ENCODE data around the gene SH3BGRL2.
"Not testable (repeated sequence)": the region's sequence is repeated elsewhere in the genome, so short reads cannot be mapped to it uniquely, and the experiment has no call there.

SH3BGRL2 gene

GRCh38 chr6:79648328-79648727 is 17.2 kb downstream of the SH3BGRL2 start:
- no peaks in the 10 kb centered on the region for H3K36me3 ChIP-seq (ENCODE audit: insufficient read depth, low read length)
- no peaks in the 10 kb centered on the region for H3K9me3 ChIP-seq (ENCODE audit: low read depth, low read length)
- no peak for TF ChIP-seq FOXP2 (optimal IDR thresholded peaks at IDR 0.05; ENCODE audit: control extremely low read depth, extremely low read length, insufficient read depth)
- no peak for TF ChIP-seq POLR2AphosphoS5 (IDR thresholded peaks at IDR 0.05; ENCODE audit: borderline replicate concordance, low read depth, low read length)
- TF ChIP-seq EZH2 (IDR thresholded peaks at IDR 0.05), result no peak
- DNase-seq (ENCODE audit: low read depth, low spot score), result no peak
- no peak overlapping the region for H3K9ac ChIP-seq (ENCODE audit: insufficient read length)
- no peak overlapping the region for H3K27ac ChIP-seq
- H3K4me3 ChIP-seq, result no peak overlapping the region

GRCh38 chr6:79649016-79649415 is 17.9 kb downstream of the SH3BGRL2 start:
- H3K4me3 ChIP-seq, result no peak overlapping the region
- no peak overlapping the region for H3K27ac ChIP-seq
- no peaks in the 10 kb centered on the region for H3K36me3 ChIP-seq (ENCODE audit: insufficient read depth, low read length)
- TF ChIP-seq FOXP2 (optimal IDR thresholded peaks at IDR 0.05; ENCODE audit: control extremely low read depth, extremely low read length, insufficient read depth) (no peak), EZH2 (IDR thresholded peaks at IDR 0.05) (no peak), POLR2AphosphoS5 (IDR thresholded peaks at IDR 0.05; ENCODE audit: borderline replicate concordance, low read depth, low read length) (no peak)
- no peak overlapping the region for H3K9ac ChIP-seq (ENCODE audit: insufficient read length)
- no peaks in the 10 kb centered on the region for H3K9me3 ChIP-seq (ENCODE audit: low read depth, low read length)
- no peak for DNase-seq (ENCODE audit: low read depth, low spot score)

GRCh38 chr6:79650950-79651349 is 19.8 kb downstream of the SH3BGRL2 start:
- no peak for TF ChIP-seq FOXP2 (optimal IDR thresholded peaks at IDR 0.05; ENCODE audit: control extremely low read depth, extremely low read length, insufficient read depth)
- TF ChIP-seq POLR2AphosphoS5 (IDR thresholded peaks at IDR 0.05; ENCODE audit: borderline replicate concordance, low read depth, low read length), result 0 out of 2 replicates have a peak, but pooled peaks have one; percentile 40
- TF ChIP-seq EZH2 (IDR thresholded peaks at IDR 0.05), result no peak
- Histone ChIP-seq H3K4me3 (peak overlapping the region; percentile 14; the same call in 1 of the 2 replicates), H3K9ac (ENCODE audit: insufficient read length) (no peak overlapping the region), H3K36me3 (ENCODE audit: insufficient read depth, low read length) (no peaks in the 10 kb centered on the region), H3K27ac (no peak overlapping the region), H3K9me3 (ENCODE audit: low read depth, low read length) (no peaks in the 10 kb centered on the region)
- DNase-seq (ENCODE audit: low read depth, low spot score), result no peak

GRCh38 chr6:79656134-79656533 is 25.0 kb downstream of the SH3BGRL2 start:
- H3K36me3 ChIP-seq (ENCODE audit: insufficient read depth, low read length), result no peaks in the 10 kb centered on the region
- no peak overlapping the region for H3K27ac ChIP-seq
- DNase-seq (ENCODE audit: low read depth, low spot score), result no peak
- no peaks in the 10 kb centered on the region for H3K9me3 ChIP-seq (ENCODE audit: low read depth, low read length)
- no peak overlapping the region for H3K9ac ChIP-seq (ENCODE audit: insufficient read length)
- no peak overlapping the region for H3K4me3 ChIP-seq
- TF ChIP-seq POLR2AphosphoS5 (IDR thresholded peaks at IDR 0.05; ENCODE audit: borderline replicate concordance, low read depth, low read length) (no peak), EZH2 (IDR thresholded peaks at IDR 0.05) (no peak), FOXP2 (optimal IDR thresholded peaks at IDR 0.05; ENCODE audit: control extremely low read depth, extremely low read length, insufficient read depth) (no peak)

- Histone ChIP-seq H3K36me3 (ENCODE audit: insufficient read depth, low read length) (no peaks in the 10 kb centered on the region), H3K9me3 (ENCODE audit: low read depth, low read length) (no peaks in the 10 kb centered on the region), H3K9ac (ENCODE audit: insufficient read length) (no peak overlapping the region), H3K27ac (no peak overlapping the region), H3K4me3 (no peak overlapping the region)
- no peak for TF ChIP-seq EZH2 (IDR thresholded peaks at IDR 0.05)
- no peak for DNase-seq (ENCODE audit: low read depth, low spot score)
Measured at GRCh38 chr6:79657238-79657637, 26.1 kb downstream of the SH3BGRL2 start.

- H3K36me3 ChIP-seq (ENCODE audit: insufficient read depth, low read length); H3K9me3 ChIP-seq (ENCODE audit: low read depth, low read length); DNase-seq (ENCODE audit: low read depth, low spot score); H3K4me3 ChIP-seq; H3K9ac ChIP-seq (ENCODE audit: insufficient read length); H3K27ac ChIP-seq: not testable (repeated sequence)
Measured at GRCh38 chr6:79663655-79664054, 32.5 kb downstream of the SH3BGRL2 start.

GRCh38 chr6:79665725-79666551 is 34.8 kb downstream of the SH3BGRL2 start:
- Histone ChIP-seq H3K36me3 (ENCODE audit: insufficient read depth, low read length) (no peaks in the 10 kb centered on the region), H3K4me3 (no peak overlapping the region), H3K9me3 (ENCODE audit: low read depth, low read length) (no peaks in the 10 kb centered on the region), H3K9ac (ENCODE audit: insufficient read length) (no peak overlapping the region), H3K27ac (no peak overlapping the region)
- TF ChIP-seq POLR2AphosphoS5 (IDR thresholded peaks at IDR 0.05; ENCODE audit: borderline replicate concordance, low read depth, low read length), result no peak
- no peak for TF ChIP-seq EZH2 (IDR thresholded peaks at IDR 0.05)
- TF ChIP-seq FOXP2 (optimal IDR thresholded peaks at IDR 0.05; ENCODE audit: control extremely low read depth, extremely low read length, insufficient read depth), result no peak
- no peak for DNase-seq (ENCODE audit: low read depth, low spot score)

- Histone ChIP-seq H3K36me3 (ENCODE audit: insufficient read depth, low read length) (no peaks in the 10 kb centered on the region), H3K4me3 (no peak overlapping the region), H3K9me3 (ENCODE audit: low read depth, low read length) (no peaks in the 10 kb centered on the region), H3K9ac (ENCODE audit: insufficient read length) (no peak overlapping the region), H3K27ac (no peak overlapping the region)
- no peak for DNase-seq (ENCODE audit: low read depth, low spot score)
- TF ChIP-seq POLR2AphosphoS5 (IDR thresholded peaks at IDR 0.05; ENCODE audit: borderline replicate concordance, low read depth, low read length), result no peak
- no peak for TF ChIP-seq FOXP2 (optimal IDR thresholded peaks at IDR 0.05; ENCODE audit: control extremely low read depth, extremely low read length, insufficient read depth)
- TF ChIP-seq EZH2 (IDR thresholded peaks at IDR 0.05), result no peak
Measured at GRCh38 chr6:79666634-79667033, 35.5 kb downstream of the SH3BGRL2 start.

GRCh38 chr6:79668381-79668780 is 37.3 kb downstream of the SH3BGRL2 start:
- H3K27ac ChIP-seq, result no peak overlapping the region
- no peak for DNase-seq (ENCODE audit: low read depth, low spot score)
- no peak for TF ChIP-seq FOXP2 (optimal IDR thresholded peaks at IDR 0.05; ENCODE audit: control extremely low read depth, extremely low read length, insufficient read depth)
- TF ChIP-seq EZH2 (IDR thresholded peaks at IDR 0.05), result no peak
- no peak for TF ChIP-seq POLR2AphosphoS5 (IDR thresholded peaks at IDR 0.05; ENCODE audit: borderline replicate concordance, low read depth, low read length)
- H3K9ac ChIP-seq (ENCODE audit: insufficient read length), result no peak overlapping the region
- H3K36me3 ChIP-seq (ENCODE audit: insufficient read depth, low read length), result no peaks in the 10 kb centered on the region
- H3K9me3 ChIP-seq (ENCODE audit: low read depth, low read length), result no peaks in the 10 kb centered on the region
- no peak overlapping the region for H3K4me3 ChIP-seq

All from SK-N-MC (cell line).